Left lung (tissue), 10 donors: ENCODE data around the gene PMVK. TPM values are rescaled to one million over a fixed set of nuclear protein-coding genes. Genes with fewer than 3 reads are reported as not detected.

Experiments
- ATAC-seq: fragments of 200-7000 bp; cut with Tn5 transposase; one replicate; pipeline ENCODE4 v1.9.1; 2020; ENCODE audit warnings: moderate library complexity
- DNase-seq, 4 donors: peaks; one replicate each; pipeline ENCODE4 v3.0.0-alpha.2; 2013 to 2020
- H3K27ac ChIP-seq, 2 donors: fragments of 200-600 bp; sonication (generic) in 1 of 2; one replicate each; pipeline versions ENCODE4 v1.5.0 to v1.8.0; 2020 to 2021
- H3K27me3 ChIP-seq, 2 donors: fragments of 200-600 bp; sonication (generic) in 1 of 2; one replicate each; pipeline versions ENCODE4 v1.5.0 to v1.8.0; 2020 to 2021
- H3K36me3 ChIP-seq, 2 donors: fragments of 200-600 bp; sonication (generic) in 1 of 2; one replicate each; pipeline versions ENCODE4 v1.5.0 to v1.8.0; 2020 to 2021
- H3K4me1 ChIP-seq, 2 donors: fragments of 200-600 bp; one replicate each; pipeline ENCODE4 v1.8.0; 2021
- H3K4me3 ChIP-seq, 2 donors: fragments of 200-600 bp; sonication (generic) in 1 of 2; one replicate each; pipeline versions ENCODE4 v1.5.0 to v1.8.0; 2020 to 2021; ENCODE audit warnings: mild to moderate bottlenecking in 1 of 2
- H3K9me3 ChIP-seq, 2 donors: fragments of 200-600 bp; sonication (generic) in 1 of 2; one replicate each; pipeline versions ENCODE4 v1.5.0 to v1.8.0; 2020 to 2021
- intact Hi-C, 2 donors: fragments of 100-400 bp; cut with DNase I; formaldehyde crosslinking; loops; one replicate each; pipeline versions ENCODE4 v1.11.2 to v1.14.2; 2022
- polyA plus RNA-seq, 6 donors: library from polyadenylated mRNA; unstranded; fragments of 120-200 nt; gene quantifications; one replicate each; pipeline ENCODE4 v1.2.1, GENCODE V29; 2013; ENCODE audit not compliant: insufficient read length in 6 of 6
- total RNA-seq, 2 donors: library from RNA; stranded (reverse); fragmentation: NEBNext Ultra II Directional; extraction: Animal tissue kit (Norgen Biotek cat#: 25700); gene quantifications; one replicate each; pipeline ENCODE4 v1.2.1, GENCODE V29; 2021
- TF ChIP-seq, protein P1 (sequence below), 2 donors: fragments of 200-600 bp; sonication (generic) in 1 of 2; IDR thresholded peaks; one replicate each; pipeline versions ENCODE4 v1.5.0 to v1.8.0; 2021; ENCODE audit warnings: antibody characterized with exemption in 2 of 2
- donor health status: DM: no; HTN: yes; CAD: no.
- donor health status: DM: no; HTN: no; CAD: no.

Gene PMVK
- total and polyA plus RNA-seq, 8 donors, result 31.7 to 44.3 (median 35.8) TPM

DNA sequence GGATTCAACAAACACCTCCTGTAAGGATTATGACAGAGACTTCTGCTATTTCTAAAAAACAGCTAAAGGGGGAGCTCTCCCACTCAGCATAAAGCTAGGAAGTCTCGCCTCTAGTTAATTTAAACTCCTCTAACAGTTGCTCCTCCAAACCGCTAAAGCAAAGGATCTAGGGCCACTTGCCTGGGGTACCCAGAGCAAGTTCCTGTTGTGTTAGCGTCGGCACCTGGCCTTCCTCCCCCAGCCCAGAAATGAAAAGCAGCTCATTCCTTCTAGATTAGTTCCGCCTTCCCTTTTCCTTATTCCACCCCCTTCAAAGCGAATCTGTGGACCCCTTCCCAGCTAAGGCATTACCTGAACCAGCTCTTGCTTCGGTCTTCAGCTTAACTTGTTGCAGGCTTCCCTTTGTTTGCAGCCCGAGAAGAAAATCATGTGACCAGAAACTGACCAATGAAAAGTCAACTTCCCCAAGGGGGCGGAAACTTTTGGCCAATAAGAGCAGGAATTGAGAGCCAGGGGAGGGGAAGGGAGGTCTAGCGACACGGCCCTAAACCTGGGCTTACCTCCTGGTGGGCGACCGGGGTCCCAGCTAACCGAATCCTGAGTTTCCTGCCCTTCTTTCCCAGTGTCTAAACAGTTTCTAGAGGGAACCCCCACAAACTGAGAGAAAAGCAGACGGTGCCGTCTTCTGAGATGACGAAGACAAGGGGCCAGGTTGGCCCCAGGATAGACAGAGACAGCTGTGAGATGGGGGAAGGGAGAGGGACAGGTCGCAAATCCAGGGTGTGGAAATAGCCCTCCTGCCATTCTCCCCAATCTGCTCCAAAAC, 19.4 kb upstream of the PMVK start, which contains the start of gene PBXIP1:
PBXIP1 (minus strand) TSS at position 382 of the 826 bp plus-strand sequence. CDS start 2,378 bp downstream, outside the sequence.
- no peaks in the 10 kb centered on the region for H3K27me3 ChIP-seq
- no peaks in the 10 kb centered on the region for H3K9me3 ChIP-seq
- intact Hi-C loops, result loop anchor here in 1 of 2 donors (10.0 kb wide), 1 partner anchor 109 kb away; the partner anchor contains the start of gene EFNA4
- H3K36me3 ChIP-seq, result peaks cover 0 to 23% of the 10 kb centered on the region in 2 donors
- ATAC-seq, result peak; percentile 87
- TF ChIP-seq, protein P1, sequence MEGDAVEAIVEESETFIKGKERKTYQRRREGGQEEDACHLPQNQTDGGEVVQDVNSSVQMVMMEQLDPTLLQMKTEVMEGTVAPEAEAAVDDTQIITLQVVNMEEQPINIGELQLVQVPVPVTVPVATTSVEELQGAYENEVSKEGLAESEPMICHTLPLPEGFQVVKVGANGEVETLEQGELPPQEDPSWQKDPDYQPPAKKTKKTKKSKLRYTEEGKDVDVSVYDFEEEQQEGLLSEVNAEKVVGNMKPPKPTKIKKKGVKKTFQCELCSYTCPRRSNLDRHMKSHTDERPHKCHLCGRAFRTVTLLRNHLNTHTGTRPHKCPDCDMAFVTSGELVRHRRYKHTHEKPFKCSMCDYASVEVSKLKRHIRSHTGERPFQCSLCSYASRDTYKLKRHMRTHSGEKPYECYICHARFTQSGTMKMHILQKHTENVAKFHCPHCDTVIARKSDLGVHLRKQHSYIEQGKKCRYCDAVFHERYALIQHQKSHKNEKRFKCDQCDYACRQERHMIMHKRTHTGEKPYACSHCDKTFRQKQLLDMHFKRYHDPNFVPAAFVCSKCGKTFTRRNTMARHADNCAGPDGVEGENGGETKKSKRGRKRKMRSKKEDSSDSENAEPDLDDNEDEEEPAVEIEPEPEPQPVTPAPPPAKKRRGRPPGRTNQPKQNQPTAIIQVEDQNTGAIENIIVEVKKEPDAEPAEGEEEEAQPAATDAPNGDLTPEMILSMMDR (IDR thresholded peaks at IDR 0.05), result no peak
- H3K27ac ChIP-seq, result peak within 1 kb of the TSS; percentile 81 to 88
- peaks cover 29 to 74% of the 10 kb centered on the region in 2 donors for H3K4me1 ChIP-seq
- peak within 1 kb of the TSS; percentile 50 to 58 for H3K4me3 ChIP-seq
- DNase-seq, result peak in 3 of 4 donors; percentile 75 to 93 (median 91)

DNA sequence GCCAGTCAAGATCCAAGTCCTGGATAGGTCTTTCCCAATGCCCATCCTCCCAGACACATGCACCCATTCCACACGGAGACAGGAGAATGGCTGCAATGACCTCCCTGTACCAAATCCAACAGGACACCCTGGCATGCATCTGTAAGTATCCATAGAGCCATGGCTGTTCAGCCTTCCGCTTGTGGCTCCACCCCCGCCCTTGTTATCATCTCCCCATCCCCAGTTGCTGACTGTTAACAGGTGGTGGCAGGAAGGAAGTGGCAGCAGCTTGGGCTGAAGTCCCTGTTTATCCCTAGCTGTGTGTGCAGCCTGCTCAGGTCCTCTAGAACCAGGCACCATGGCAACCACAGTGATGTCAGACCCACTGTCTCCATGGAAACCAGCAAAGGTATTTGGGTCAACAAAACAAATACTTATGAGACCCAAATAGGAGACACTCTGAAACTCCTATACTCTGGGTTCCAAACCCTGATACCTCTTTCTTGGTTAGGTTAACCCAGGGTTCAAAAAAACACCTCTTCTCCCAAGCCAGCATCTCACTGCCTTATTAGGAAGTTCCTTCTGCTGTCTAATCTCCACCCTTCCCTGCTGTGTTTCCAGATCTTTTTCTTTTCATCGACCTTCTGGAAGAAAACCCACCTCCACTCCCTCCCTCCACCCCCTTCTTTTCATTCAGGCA, 18.7 kb upstream of the PMVK start:
- H3K36me3 ChIP-seq, result peaks cover 0 to 31% of the 10 kb centered on the region in 2 donors
- peaks cover 23 to 66% of the 10 kb centered on the region in 2 donors for H3K4me1 ChIP-seq
- H3K4me3 ChIP-seq, result peak overlapping the region; percentile 50 to 58
- peak overlapping the region; percentile 81 to 88 for H3K27ac ChIP-seq
- H3K9me3 ChIP-seq, result no peaks in the 10 kb centered on the region
- intact Hi-C loops, result loop anchor here in 1 of 2 donors (10.0 kb wide), 1 partner anchor 110 kb away; the partner anchor contains the start of gene EFNA4
- DNase-seq (peak in 1 of 4 donors; percentile 81), ATAC-seq (peak; percentile 42)
- H3K27me3 ChIP-seq, result no peaks in the 10 kb centered on the region
- TF ChIP-seq, protein P1 (IDR thresholded peaks at IDR 0.05), result no peak

DNA sequence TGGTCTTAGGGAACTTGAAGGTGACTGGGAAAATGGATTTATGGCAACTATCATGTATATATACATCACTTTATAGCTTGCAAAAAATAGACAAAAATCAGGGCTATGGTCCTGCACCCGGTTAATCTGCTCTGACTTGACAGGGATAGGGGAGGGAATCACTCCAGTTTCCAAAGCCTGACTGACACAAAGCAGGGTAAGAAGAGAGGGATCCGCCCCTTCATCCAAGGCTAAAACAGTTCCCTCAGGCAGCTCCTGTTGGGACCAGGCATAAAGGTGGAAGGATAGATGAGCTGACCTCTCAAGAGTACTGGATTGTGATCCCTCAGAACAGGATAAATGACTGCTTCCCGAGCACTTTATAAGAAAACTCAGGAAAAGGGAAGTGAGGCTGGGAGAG, 18.0 kb upstream of the PMVK start:
- TF ChIP-seq, protein P1 (IDR thresholded peaks at IDR 0.05), result no peak
- intact Hi-C loops, result loop anchor here in 1 of 2 donors (10.0 kb wide), 1 partner anchor 110 kb away; the partner anchor contains the start of gene EFNA4
- Histone ChIP-seq H3K9me3 (no peaks in the 10 kb centered on the region), H3K36me3 (peaks cover 0 to 34% of the 10 kb centered on the region in 2 donors), H3K27me3 (no peaks in the 10 kb centered on the region), H3K27ac (peak overlapping the region in 1 of 2 donors; percentile 81), H3K4me3 (peak overlapping the region in 1 of 2 donors; percentile 14), H3K4me1 (peaks cover 23 to 64% of the 10 kb centered on the region in 2 donors)
- ATAC-seq (no peak), DNase-seq (no peak)

DNA sequence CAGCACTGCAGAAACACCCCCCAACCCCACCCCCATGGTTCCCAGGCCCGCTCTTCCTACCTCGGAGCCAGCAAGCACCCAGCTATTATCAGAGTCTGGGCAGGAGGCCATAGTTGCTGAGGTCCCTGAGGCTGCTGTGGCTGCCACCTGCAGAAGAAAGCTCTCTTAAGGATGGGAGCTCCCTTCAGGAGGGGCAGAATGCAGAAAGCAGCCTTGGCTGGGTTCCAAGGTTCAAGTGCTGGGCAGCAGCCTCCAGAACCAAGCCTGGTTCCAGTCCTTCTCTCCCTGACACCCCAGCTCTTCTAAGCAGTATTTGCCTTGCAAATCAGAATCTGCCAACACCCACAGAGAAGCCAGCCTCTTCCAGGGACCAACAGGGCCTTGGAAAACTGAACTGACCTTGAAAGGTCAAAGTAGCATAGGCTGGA, 17.1 kb upstream of the PMVK start:
- TF ChIP-seq, protein P1 (IDR thresholded peaks at IDR 0.05), result no peak
- Histone ChIP-seq H3K9me3 (no peaks in the 10 kb centered on the region), H3K27me3 (no peaks in the 10 kb centered on the region), H3K27ac (no peak overlapping the region), H3K36me3 (peaks cover 0 to 25% of the 10 kb centered on the region in 2 donors), H3K4me3 (no peak overlapping the region), H3K4me1 (peaks cover 23 to 63% of the 10 kb centered on the region in 2 donors)
- intact Hi-C loops, result loop anchor here in 1 of 2 donors (10.0 kb wide), 1 partner anchor 111 kb away; the partner anchor contains the start of gene EFNA4
- ATAC-seq (no peak), DNase-seq (no peak)
